Right lobe of liver (tissue), 4 donors: ENCODE data around the gene GULP1.

Source experiments
- POLR2A ChIP-seq: fragments of 450-650 bp; IDR thresholded peaks from one replicate; pipeline ENCODE4 v1.6.1; 2017; ENCODE audit warnings: antibody characterized with exemption, mild to moderate bottlenecking
- TF ChIP-seq, protein P1 (sequence below), 4 donors: fragments of 200-600 bp in 3 of 4; fragments of 450-650 bp in 1 of 4; IDR thresholded peaks; one replicate each; pipeline versions ENCODE4 v1.5.1 to v1.8.0; 2016 to 2022; ENCODE audit warnings: antibody characterized with exemption in 4 of 4, mild to moderate bottlenecking in 2 of 4
- donor health status: DM: no; HTN: no; CAD: no.
- donor health status: DM: no; HTN: no; CAD: no.
- donor health status: DM: no; HTN: yes; CAD: no.

GRCh38 chr2:188243381-188243780 is 48.3 kb upstream of the GULP1 start:
- TF ChIP-seq, protein P1, sequence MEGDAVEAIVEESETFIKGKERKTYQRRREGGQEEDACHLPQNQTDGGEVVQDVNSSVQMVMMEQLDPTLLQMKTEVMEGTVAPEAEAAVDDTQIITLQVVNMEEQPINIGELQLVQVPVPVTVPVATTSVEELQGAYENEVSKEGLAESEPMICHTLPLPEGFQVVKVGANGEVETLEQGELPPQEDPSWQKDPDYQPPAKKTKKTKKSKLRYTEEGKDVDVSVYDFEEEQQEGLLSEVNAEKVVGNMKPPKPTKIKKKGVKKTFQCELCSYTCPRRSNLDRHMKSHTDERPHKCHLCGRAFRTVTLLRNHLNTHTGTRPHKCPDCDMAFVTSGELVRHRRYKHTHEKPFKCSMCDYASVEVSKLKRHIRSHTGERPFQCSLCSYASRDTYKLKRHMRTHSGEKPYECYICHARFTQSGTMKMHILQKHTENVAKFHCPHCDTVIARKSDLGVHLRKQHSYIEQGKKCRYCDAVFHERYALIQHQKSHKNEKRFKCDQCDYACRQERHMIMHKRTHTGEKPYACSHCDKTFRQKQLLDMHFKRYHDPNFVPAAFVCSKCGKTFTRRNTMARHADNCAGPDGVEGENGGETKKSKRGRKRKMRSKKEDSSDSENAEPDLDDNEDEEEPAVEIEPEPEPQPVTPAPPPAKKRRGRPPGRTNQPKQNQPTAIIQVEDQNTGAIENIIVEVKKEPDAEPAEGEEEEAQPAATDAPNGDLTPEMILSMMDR (IDR thresholded peaks at IDR 0.05), result no peak
- TF ChIP-seq POLR2A, result no peak
